GM23338 (cell line): ENCODE data around the gene ACOXL. TPM values are rescaled to one million over a fixed set of nuclear protein-coding genes. Genes with fewer than 3 reads are reported as not detected.

Experiments
- ATAC-seq: fragments of 200-7000 bp; cut with Tn5 transposase; 3 replicates; pipeline ENCODE4 v1.9.1; 2020
- DNase-seq: peaks from one replicate; pipeline ENCODE4 v3.0.0-alpha.2; 2015; ENCODE audit warnings: low spot score
- H2AFZ ChIP-seq: fragments of 200-600 bp; sonication (generic); 2 replicates; pipeline ENCODE4 v1.8.0; 2016; ENCODE audit warnings: antibody characterized with exemption, mild to moderate bottlenecking, moderate library complexity
- H3F3A ChIP-seq: fragments of 200-600 bp; sonication (generic); replicated peaks from 2 replicates; pipeline ENCODE4 v1.8.0; 2017; ENCODE audit warnings: antibody characterized with exemption, mixed run types, low read depth
- H3K27ac ChIP-seq: fragments of 200-600 bp; sonication (generic); 2 replicates; pipeline ENCODE4 v1.6.1; 2016; ENCODE audit warnings: low read depth
- H3K27me3 ChIP-seq: fragments of 200-600 bp; sonication (generic); 2 replicates; pipeline ENCODE4 v1.8.0; 2016; ENCODE audit warnings: mild to moderate bottlenecking, mixed run types, moderate library complexity; ENCODE audit not compliant: insufficient read depth
- H3K36me3 ChIP-seq: fragments of 200-600 bp; sonication (generic); 2 replicates; pipeline ENCODE4 v1.8.0; 2016; ENCODE audit warnings: mild to moderate bottlenecking; ENCODE audit not compliant: insufficient read depth
- H3K4me1 ChIP-seq: fragments of 200-600 bp; sonication (generic); 2 replicates; pipeline ENCODE4 v1.8.0; 2016; ENCODE audit warnings: mild to moderate bottlenecking, moderate library complexity; ENCODE audit not compliant: insufficient read depth
- H3K4me2 ChIP-seq: fragments of 200-600 bp; sonication (generic); 2 replicates; pipeline ENCODE4 v1.7.1; 2017; ENCODE audit warnings: mixed run types
- H3K4me3 ChIP-seq: fragments of 200-600 bp; sonication (generic); 2 replicates; pipeline ENCODE4 v1.6.1; 2016; ENCODE audit warnings: mixed run types
- H3K79me2 ChIP-seq: fragments of 200-600 bp; sonication (generic); replicated peaks from 2 replicates; pipeline ENCODE4 v1.8.0; 2017; ENCODE audit warnings: mild to moderate bottlenecking; ENCODE audit not compliant: insufficient read depth
- H3K9me2 ChIP-seq: fragments of 200-600 bp; sonication (generic); 2 replicates; pipeline ENCODE4 v1.8.0; 2017; ENCODE audit not compliant: insufficient read depth
- H4K20me1 ChIP-seq: fragments of 200-600 bp; sonication (generic); replicated peaks from 2 replicates; pipeline ENCODE4 v1.8.0; 2017; ENCODE audit warnings: mild to moderate bottlenecking; ENCODE audit not compliant: insufficient read depth
- H3K27ac Mint-ChIP-seq: 2 replicates; pipeline ENCODE4 v1.8.0; 2020; ENCODE audit warnings: inconsistent platforms, mild to moderate bottlenecking, moderate library complexity, mixed read lengths
- H3K27me3 Mint-ChIP-seq: 3 replicates; pipeline ENCODE4 v1.8.0; 2022; ENCODE audit warnings: low read depth, mild to moderate bottlenecking, moderate library complexity, mixed read lengths, inconsistent platforms; ENCODE audit not compliant: insufficient read depth, poor library complexity
- H3K36me3 Mint-ChIP-seq: 3 replicates; pipeline ENCODE4 v1.8.0; 2021; ENCODE audit warnings: low read depth, mild to moderate bottlenecking, inconsistent platforms, moderate library complexity, mixed read lengths
- H3K4me1 Mint-ChIP-seq: 3 replicates; pipeline ENCODE4 v1.8.0; 2020; ENCODE audit warnings: mild to moderate bottlenecking, inconsistent platforms, mixed read lengths
- H3K4me3 Mint-ChIP-seq: 3 replicates; pipeline ENCODE4 v1.8.0; 2021; ENCODE audit warnings: moderate library complexity, mild to moderate bottlenecking, inconsistent platforms, mixed read lengths
- H3K9me3 Mint-ChIP-seq: 3 replicates; pipeline ENCODE4 v1.8.0; 2020; ENCODE audit warnings: moderate library complexity, mild to moderate bottlenecking, inconsistent platforms, mixed read lengths
- CREB1 ChIP-seq: fragments of 250-450 bp; sonication (Bioruptor Pico); IDR thresholded peaks from 2 replicates; pipeline ENCODE4 v1.5.0; 2020; ENCODE audit warnings: low read depth, mild to moderate bottlenecking, moderate library complexity
- EZH2 ChIP-seq: fragments of 200-600 bp; sonication (generic); IDR thresholded peaks from one replicate; pipeline ENCODE4 v1.8.0; 2017; ENCODE audit warnings: antibody characterized with exemption, mild to moderate bottlenecking, low read depth; ENCODE audit not compliant: unreplicated experiment
- EZH2phosphoT487 ChIP-seq: fragments of 200-600 bp; sonication (generic); IDR thresholded peaks from one replicate; pipeline ENCODE4 v1.8.1; 2018; ENCODE audit warnings: antibody characterized with exemption; ENCODE audit not compliant: unreplicated experiment
- JUNB ChIP-seq: IDR thresholded peaks from one replicate; pipeline ENCODE4 v1.6.1; 2016; ENCODE audit warnings: antibody characterized with exemption; ENCODE audit not compliant: unreplicated experiment
- POLR2AphosphoS5 ChIP-seq: IDR thresholded peaks from 2 replicates; pipeline ENCODE4 v1.6.1; 2016; ENCODE audit warnings: antibody characterized with exemption, low read depth
- STAT1 ChIP-seq: IDR thresholded peaks from one replicate; pipeline ENCODE4 v1.6.1; 2016; ENCODE audit warnings: antibody characterized with exemption; ENCODE audit not compliant: unreplicated experiment
- ZNF114 ChIP-seq: fragments of 250-450 bp; sonication (Bioruptor Pico); IDR thresholded peaks from 2 replicates; pipeline ENCODE4 v1.5.0; 2020; ENCODE audit warnings: mild to moderate bottlenecking, moderate library complexity
- ZNF331 ChIP-seq: fragments of 250-450 bp; sonication (Bioruptor Pico); IDR thresholded peaks from 2 replicates; pipeline ENCODE4 v1.5.0; 2020; ENCODE audit warnings: low read depth, mild to moderate bottlenecking, moderate library complexity
- polyA plus RNA-seq: library from polyadenylated mRNA; unstranded; fragments of >200 nt; fragmentation: Nextera tagmentation; extraction: Ambion mirVana; gene quantifications from 2 replicates; pipeline ENCODE4 v1.2.1, GENCODE V29; 2016
- total RNA-seq: library from RNA; depleted of rRNA; stranded (reverse); fragments of >200 nt; shearing (Covaris generic); gene quantifications from 2 replicates; pipeline ENCODE4 v1.2.3, GENCODE V29; 2014
- TF ChIP-seq, protein P1 (sequence below), 2 experiments: fragments of 200-600 bp in 1 of 2; sonication (generic) in 1 of 2; conservative IDR thresholded peaks; 2 replicates each; pipeline versions ENCODE4 v1.5.1 to v1.6.1; 2016 to 2017; ENCODE audit warnings: antibody characterized with exemption in 2 of 2, low read depth in 2 of 2, mild to moderate bottlenecking in 2 of 2, moderate library complexity in 1 of 2
- TF ChIP-seq, protein P2 (sequence below): fragments of 250-450 bp; sonication (Bioruptor Pico); IDR thresholded peaks from 2 replicates; pipeline ENCODE4 v1.5.0; 2020; ENCODE audit warnings: mild to moderate bottlenecking, moderate library complexity

Gene ACOXL
- total and polyA plus RNA-seq, 2 experiments from 2014 or later: 9.0 to 14.7 TPM

GRCh38 chr2:111035830-111036441, 303.6 kb downstream of the ACOXL start:
- no peaks in the 10 kb centered on the region for H3K9me3 Mint-ChIP-seq
- Histone ChIP-seq H3K4me2 (no peak overlapping the region), H3K36me3 (no peaks in the 10 kb centered on the region), H3K4me1 (no peaks in the 10 kb centered on the region; the same call in 1 of the 2 replicates), H3K27ac (no peak overlapping the region), H3K27me3 (no peaks in the 10 kb centered on the region), H3K79me2 (no peaks in the 10 kb centered on the region), H2AFZ (no peak overlapping the region), H3K9me2 (no peaks in the 10 kb centered on the region), H3F3A (no peaks in the 10 kb centered on the region), H4K20me1 (no peaks in the 10 kb centered on the region), H3K4me3 (no peak overlapping the region)
- peaks cover 2% of the 10 kb centered on the region; the same call in 2 of the 3 replicates for H3K4me1 Mint-ChIP-seq
- no peak for ATAC-seq
- no peak overlapping the region for H3K4me3 Mint-ChIP-seq
- no peak for DNase-seq
- peaks cover 3% of the 10 kb centered on the region for H3K27me3 Mint-ChIP-seq
- no peak for TF ChIP-seq EZH2
- H3K27ac Mint-ChIP-seq: no peak overlapping the region
- H3K36me3 Mint-ChIP-seq: no peaks in the 10 kb centered on the region

DNA sequence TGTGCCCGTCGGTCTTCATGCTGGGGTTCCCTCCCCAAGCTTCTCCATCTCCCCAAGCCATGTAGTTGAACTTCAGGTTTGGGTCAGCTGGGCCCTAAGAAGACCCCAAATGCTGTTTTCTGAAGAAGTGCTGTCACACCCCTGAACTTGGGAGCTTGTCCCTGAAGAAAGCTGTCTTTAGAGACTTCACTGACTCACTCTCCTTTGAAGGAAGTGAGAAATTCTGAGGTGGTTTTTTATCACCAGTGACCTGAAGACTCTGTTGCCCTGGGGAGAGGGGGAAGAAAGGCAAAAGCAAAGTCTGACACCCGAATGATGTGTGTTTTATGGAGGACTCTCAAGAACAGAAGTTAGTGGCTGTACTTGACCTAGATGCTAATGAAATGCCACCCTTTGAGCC, 304.8 kb downstream of the ACOXL start:
- no peaks in the 10 kb centered on the region for H3K9me3 Mint-ChIP-seq
- TF ChIP-seq, protein P1, sequence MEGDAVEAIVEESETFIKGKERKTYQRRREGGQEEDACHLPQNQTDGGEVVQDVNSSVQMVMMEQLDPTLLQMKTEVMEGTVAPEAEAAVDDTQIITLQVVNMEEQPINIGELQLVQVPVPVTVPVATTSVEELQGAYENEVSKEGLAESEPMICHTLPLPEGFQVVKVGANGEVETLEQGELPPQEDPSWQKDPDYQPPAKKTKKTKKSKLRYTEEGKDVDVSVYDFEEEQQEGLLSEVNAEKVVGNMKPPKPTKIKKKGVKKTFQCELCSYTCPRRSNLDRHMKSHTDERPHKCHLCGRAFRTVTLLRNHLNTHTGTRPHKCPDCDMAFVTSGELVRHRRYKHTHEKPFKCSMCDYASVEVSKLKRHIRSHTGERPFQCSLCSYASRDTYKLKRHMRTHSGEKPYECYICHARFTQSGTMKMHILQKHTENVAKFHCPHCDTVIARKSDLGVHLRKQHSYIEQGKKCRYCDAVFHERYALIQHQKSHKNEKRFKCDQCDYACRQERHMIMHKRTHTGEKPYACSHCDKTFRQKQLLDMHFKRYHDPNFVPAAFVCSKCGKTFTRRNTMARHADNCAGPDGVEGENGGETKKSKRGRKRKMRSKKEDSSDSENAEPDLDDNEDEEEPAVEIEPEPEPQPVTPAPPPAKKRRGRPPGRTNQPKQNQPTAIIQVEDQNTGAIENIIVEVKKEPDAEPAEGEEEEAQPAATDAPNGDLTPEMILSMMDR (conservative IDR thresholded peaks at IDR 0.05; ENCODE audit: low read depth in 2 of 2): no peak
- no peak for TF ChIP-seq POLR2AphosphoS5
- no peak for TF ChIP-seq ZNF331
- no peak for TF ChIP-seq STAT1
- TF ChIP-seq EZH2phosphoT487: no peak
- no peak for TF ChIP-seq JUNB
- TF ChIP-seq CREB1: no peak
- TF ChIP-seq ZNF114 (CRISPR knock-in tag): no peak
- TF ChIP-seq, protein P2, sequence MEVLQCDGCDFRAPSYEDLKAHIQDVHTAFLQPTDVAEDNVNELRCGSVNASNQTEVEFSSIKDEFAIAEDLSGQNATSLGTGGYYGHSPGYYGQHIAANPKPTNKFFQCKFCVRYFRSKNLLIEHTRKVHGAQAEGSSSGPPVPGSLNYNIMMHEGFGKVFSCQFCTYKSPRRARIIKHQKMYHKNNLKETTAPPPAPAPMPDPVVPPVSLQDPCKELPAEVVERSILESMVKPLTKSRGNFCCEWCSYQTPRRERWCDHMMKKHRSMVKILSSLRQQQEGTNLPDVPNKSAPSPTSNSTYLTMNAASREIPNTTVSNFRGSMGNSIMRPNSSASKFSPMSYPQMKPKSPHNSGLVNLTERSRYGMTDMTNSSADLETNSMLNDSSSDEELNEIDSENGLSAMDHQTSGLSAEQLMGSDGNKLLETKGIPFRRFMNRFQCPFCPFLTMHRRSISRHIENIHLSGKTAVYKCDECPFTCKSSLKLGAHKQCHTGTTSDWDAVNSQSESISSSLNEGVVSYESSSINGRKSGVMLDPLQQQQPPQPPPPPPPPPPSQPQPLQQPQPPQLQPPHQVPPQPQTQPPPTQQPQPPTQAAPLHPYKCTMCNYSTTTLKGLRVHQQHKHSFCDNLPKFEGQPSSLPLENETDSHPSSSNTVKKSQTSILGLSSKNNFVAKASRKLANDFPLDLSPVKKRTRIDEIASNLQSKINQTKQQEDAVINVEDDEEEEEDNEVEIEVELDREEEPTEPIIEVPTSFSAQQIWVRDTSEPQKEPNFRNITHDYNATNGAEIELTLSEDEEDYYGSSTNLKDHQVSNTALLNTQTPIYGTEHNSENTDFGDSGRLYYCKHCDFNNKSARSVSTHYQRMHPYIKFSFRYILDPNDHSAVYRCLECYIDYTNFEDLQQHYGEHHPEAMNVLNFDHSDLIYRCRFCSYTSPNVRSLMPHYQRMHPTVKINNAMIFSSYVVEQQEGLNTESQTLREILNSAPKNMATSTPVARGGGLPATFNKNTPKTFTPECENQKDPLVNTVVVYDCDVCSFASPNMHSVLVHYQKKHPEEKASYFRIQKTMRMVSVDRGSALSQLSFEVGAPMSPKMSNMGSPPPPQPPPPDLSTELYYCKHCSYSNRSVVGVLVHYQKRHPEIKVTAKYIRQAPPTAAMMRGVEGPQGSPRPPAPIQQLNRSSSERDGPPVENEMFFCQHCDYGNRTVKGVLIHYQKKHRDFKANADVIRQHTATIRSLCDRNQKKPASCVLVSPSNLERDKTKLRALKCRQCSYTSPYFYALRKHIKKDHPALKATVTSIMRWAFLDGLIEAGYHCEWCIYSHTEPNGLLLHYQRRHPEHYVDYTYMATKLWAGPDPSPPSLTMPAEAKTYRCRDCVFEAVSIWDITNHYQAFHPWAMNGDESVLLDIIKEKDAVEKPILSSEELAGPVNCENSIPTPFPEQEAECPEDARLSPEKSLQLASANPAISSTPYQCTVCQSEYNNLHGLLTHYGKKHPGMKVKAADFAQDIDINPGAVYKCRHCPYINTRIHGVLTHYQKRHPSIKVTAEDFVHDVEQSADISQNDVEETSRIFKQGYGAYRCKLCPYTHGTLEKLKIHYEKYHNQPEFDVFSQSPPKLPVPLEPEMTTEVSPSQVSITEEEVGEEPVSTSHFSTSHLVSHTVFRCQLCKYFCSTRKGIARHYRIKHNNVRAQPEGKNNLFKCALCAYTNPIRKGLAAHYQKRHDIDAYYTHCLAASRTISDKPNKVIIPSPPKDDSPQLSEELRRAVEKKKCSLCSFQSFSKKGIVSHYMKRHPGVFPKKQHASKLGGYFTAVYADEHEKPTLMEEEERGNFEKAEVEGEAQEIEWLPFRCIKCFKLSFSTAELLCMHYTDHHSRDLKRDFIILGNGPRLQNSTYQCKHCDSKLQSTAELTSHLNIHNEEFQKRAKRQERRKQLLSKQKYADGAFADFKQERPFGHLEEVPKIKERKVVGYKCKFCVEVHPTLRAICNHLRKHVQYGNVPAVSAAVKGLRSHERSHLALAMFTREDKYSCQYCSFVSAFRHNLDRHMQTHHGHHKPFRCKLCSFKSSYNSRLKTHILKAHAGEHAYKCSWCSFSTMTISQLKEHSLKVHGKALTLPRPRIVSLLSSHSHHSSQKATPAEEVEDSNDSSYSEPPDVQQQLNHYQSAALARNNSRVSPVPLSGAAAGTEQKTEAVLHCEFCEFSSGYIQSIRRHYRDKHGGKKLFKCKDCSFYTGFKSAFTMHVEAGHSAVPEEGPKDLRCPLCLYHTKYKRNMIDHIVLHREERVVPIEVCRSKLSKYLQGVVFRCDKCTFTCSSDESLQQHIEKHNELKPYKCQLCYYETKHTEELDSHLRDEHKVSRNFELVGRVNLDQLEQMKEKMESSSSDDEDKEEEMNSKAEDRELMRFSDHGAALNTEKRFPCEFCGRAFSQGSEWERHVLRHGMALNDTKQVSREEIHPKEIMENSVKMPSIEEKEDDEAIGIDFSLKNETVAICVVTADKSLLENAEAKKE: no peak
- no peaks in the 10 kb centered on the region for H3K27me3 ChIP-seq

More for the DNA sequence above, 304.8 kb downstream of the ACOXL start:
- no peak overlapping the region for H3K27ac ChIP-seq
- peaks cover 2% of the 10 kb centered on the region for H3K27me3 Mint-ChIP-seq
- no peaks in the 10 kb centered on the region for H3K9me2 ChIP-seq
- H3F3A ChIP-seq: no peaks in the 10 kb centered on the region
- ATAC-seq (no peak), DNase-seq (no peak)
- no peaks in the 10 kb centered on the region for H3K79me2 ChIP-seq
- no peak overlapping the region for H3K4me3 Mint-ChIP-seq
- H3K36me3 Mint-ChIP-seq: no peaks in the 10 kb centered on the region; the same call in 2 of the 3 replicates
- H3K27ac Mint-ChIP-seq: no peak overlapping the region
- H3K36me3 ChIP-seq: no peaks in the 10 kb centered on the region
- no peak overlapping the region for H3K4me3 ChIP-seq
- H4K20me1 ChIP-seq: no peaks in the 10 kb centered on the region
- H3K4me1 ChIP-seq: no peaks in the 10 kb centered on the region
- no peaks in the 10 kb centered on the region; the same call in 1 of the 3 replicates for H3K4me1 Mint-ChIP-seq
- H3K4me2 ChIP-seq: no peak overlapping the region
- no peak overlapping the region for H2AFZ ChIP-seq
